HEK293 (cell line): Measurements from ENCODE around the gene INHBB.

Source experiments
- GLIS2 ChIP-seq: fragments of 450-650 bp; formaldehyde crosslinking; IDR thresholded peaks from 2 replicates; pipeline ENCODE4 v1.5.1; 2016; ENCODE audit warnings: missing biosample characterization, missing genetic modification characterization
- YY1 ChIP-seq: fragments of 450-650 bp; formaldehyde crosslinking; IDR thresholded peaks from 2 replicates; pipeline ENCODE4 v1.5.1; 2018; ENCODE audit warnings: missing biosample characterization, missing genetic modification characterization
- ZNF404 ChIP-seq: fragments of 450-650 bp; formaldehyde crosslinking; IDR thresholded peaks from 2 replicates; pipeline ENCODE4 v1.5.1; 2017; ENCODE audit warnings: missing biosample characterization, missing genetic modification characterization
- TF ChIP-seq, protein P1 (sequence below): fragments of 450-650 bp; formaldehyde crosslinking; IDR thresholded peaks from 2 replicates; pipeline ENCODE4 v1.5.1; 2016; ENCODE audit warnings: missing biosample characterization, missing genetic modification characterization, low read depth

DNA sequence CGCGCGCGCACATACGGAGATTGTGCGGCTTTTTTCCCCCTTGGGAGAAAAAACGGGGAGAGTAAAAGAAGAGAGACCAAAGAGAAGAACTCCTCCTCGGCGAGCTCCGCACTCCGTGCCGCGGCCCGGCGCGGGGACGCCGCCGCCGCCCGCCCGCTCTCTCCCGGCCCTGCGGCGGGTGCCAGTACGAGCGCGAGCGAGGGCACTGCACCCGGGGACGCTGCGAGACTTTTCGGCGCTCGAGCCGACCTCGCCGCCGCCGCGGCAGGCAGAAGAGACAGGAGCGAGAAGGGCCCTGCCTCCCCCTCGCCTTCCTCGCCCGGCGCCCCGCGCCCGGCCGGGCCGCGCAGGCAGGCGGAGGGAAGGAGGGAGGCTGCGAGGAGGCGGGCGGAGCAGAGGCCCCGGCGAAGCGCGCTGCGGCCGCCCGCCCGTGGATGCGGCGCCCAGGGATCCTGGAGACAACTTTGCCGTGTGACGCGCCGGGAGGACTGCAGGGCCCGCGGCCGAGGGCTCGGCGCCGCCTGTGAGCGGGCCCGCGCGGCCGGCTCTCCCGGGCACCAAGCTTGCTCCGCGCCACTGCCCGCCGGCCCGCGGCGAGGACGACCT is 857 bp upstream of the INHBB start:
- TF ChIP-seq ZNF404 (tag by site-specific recombination) = no peak
- TF ChIP-seq YY1 (tag by site-specific recombination) = no peak
- TF ChIP-seq, protein P1, sequence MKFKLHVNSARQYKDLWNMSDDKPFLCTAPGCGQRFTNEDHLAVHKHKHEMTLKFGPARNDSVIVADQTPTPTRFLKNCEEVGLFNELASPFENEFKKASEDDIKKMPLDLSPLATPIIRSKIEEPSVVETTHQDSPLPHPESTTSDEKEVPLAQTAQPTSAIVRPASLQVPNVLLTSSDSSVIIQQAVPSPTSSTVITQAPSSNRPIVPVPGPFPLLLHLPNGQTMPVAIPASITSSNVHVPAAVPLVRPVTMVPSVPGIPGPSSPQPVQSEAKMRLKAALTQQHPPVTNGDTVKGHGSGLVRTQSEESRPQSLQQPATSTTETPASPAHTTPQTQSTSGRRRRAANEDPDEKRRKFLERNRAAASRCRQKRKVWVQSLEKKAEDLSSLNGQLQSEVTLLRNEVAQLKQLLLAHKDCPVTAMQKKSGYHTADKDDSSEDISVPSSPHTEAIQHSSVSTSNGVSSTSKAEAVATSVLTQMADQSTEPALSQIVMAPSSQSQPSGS (tag by site-specific recombination) = no peak
- no peak for TF ChIP-seq GLIS2 (tag by site-specific recombination)
